GM15510 (cell line): ENCODE data around the gene ZNF611.

ENCODE experiments used
- POLR2A ChIP-seq: IDR thresholded peaks from 3 replicates; pipeline ENCODE4 v1.6.1; 2011; ENCODE audit warnings: borderline replicate concordance; ENCODE audit not compliant: insufficient read length; ENCODE audit errors: extremely low read depth

Gene ZNF611

DNA sequence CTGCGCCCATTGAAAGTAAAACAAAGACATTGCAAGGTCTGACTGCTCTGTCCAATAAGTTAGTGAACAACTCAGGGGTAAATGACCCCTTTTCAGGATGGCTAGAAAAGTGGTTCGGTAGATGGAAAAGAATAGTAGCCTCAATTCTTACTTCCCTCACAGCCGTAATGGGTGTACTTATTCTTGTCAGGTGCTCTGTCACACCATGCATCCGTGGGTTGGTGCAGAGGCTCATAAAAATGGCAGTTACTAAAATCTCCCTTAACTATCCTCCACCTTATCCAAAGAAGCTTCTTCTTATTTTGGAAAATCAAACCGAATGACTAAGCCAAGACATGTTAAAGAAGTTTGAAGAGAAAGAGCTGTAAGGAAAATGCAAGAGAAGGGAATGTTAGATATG lies 65.3 kb downstream of the ZNF611 start:
- TF ChIP-seq POLR2A, result no peak

DNA sequence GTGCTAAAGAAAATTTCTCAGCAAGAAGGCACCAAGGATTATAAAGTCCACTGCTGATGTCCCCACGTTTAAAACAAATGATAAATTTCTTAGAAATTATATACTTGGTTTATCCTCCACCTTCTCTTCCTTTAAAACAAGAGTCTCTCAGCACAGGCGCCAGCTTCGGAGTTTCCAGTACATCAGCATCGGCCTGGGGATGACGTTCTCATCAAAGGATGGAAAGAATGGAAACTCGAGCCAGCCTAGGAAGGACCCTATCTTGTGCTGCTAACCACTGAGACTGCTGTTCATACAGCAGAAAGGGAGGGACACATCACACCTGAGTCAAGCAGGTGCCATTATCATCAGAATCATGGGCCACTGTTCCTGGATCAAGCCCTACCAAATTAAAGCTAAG lies 66.9 kb downstream of the ZNF611 start:
- no peak for TF ChIP-seq POLR2A

DNA sequence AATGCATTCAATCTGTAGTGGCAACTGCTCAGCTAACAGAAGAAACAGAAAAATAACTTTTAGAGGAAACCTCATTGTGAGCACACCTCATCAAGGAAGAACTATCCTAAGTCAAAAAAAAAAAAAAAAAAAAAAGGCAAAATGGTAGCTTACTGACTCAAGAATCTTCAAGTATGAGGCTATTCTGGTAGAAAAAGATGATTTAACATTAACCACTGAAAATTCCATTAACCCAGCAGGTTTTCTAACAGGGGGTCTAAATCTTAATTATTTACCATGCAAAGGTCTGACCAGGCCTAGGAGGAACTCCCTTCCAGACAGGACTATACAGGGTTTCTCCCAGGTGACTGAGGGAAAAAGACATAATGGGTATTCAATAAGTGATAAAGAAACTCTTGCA lies 68.3 kb downstream of the ZNF611 start:
- TF ChIP-seq POLR2A, result no peak

DNA sequence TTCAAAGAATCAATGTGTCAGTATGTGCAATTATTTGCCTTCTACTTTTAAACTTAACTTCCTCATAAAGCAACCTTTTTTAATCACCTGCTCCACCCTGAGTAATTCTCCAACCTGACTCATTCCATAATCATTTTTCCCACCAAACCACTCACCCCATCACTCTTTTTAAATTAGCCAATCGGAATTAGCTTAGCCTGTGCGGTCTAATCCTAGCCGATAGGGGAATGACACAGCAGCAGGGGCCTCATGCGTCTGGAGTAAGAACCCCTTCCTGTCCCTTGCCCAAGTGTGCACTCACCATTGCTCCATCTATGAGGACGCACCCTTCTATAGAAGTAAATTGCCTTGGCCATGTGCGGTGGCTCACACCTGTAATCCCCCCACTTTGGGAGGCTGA lies 69.3 kb downstream of the ZNF611 start:
- no peak for TF ChIP-seq POLR2A

DNA sequence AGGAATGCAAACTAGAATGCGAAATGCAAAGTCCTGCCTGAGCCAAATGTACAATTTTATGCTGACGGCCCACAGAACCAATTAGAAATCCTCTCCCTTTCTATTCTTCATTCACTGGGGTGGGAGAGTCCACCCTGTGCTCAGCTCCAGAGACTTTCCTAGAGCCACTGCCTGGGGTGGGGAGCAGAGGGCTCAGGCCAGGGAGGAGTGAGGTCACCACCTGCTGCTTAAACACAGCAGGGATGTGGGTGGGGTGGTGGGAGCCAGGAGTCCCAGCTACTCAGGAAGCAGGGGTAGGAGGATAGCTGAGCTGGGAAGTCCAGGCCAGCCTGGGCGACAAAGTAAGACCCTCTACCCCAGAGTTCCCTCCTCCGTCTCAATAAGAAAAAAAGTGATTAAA lies 69.8 kb downstream of the ZNF611 start:
- no peak for TF ChIP-seq POLR2A

DNA sequence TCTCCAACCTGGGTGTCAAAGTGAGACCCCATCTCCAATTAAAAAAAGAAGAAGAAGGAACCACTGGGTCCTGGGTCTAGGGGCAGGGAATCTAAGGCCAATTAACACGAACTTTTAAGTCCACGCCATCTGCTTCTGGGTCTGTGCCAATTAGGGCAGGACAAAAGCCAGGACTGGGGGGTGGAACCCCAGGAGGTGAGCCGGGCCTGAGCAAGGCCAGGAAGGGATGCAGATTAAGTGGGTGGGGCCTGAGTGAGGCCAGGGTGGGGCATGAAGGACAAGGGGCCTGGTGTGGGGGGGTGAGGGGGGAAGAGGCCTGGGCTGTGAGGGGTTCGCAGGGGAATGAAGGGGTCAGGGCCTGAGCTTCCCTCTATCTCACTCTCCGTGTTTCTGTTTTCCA lies 70.4 kb downstream of the ZNF611 start:
- TF ChIP-seq POLR2A, result no peak

DNA sequence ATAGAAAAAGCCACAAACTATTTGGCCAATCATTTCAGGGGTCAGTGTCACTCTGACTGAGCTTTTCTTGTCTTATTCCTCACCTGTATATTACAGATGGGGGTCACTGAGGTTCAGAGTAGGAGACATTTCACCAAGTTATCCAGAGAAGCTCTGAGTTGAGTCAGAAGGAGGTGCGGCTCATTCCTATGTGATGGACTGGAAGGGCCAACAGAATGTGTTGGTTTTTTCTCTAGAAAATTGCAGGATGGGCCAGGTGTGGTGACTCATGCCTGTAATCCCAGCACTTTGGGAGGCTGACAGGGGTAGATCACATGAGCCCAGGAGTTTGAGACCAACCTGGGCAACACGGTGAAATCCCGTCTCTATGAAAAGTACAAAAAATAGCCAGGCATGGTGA lies 72.2 kb downstream of the ZNF611 start:
- TF ChIP-seq POLR2A, result no peak

DNA sequence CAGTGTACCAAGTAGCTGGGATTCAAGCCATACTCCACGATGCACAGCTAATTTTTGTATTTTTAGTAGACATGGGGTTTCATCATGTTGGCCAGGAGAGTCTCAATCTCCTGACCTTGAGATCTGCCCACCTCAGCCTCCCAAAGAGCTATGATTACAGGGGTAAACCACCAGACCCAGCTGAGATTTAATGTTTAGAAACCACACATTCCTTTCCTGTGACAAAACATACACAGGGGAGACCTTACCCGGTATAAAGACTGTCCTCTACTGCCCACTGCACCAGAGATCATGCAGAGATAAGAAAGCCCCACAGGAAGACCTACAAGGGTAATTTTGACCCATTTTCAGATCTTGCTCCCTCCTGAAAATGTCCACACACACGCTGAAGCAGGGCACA lies 73.9 kb downstream of the ZNF611 start:
- no peak for TF ChIP-seq POLR2A

DNA sequence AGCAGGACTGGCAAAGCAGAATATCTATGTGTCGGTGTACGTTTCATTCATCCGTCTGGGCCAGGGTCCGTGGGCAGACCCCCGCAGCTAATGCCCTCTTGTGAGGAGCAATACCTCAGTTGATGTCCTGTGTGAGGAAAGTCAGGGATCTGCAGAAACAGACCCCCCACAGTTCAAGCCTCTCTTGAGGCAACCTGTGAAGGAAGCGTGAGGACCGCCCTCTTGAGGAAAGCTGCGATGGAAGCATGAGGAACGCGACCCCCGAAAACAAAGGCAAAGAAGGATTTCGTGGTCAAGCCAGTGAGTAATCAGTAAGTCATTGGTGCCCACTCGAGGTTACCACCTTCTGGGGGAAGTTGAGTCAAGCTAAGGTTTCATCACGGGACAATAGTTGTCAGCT lies 75.8 kb downstream of the ZNF611 start:
- TF ChIP-seq POLR2A, result no peak

DNA sequence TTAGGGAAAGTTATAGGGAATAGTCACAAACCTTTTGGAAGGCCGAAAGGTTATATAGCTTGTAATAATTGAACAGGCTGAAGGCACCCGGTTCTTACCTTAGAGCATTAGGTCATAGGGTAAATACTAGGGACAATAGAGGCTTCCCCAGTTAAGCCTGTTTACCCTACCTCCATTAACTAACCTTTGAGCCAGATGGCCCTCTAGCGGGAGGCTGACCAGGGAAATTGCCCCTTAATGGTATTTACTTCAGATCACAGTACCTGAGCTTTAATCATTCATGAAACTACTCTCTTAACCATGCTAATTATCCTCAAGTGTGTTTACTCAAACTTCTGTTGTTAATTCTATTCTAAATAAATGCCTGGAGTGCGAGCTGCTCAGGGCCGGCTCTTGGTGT lies 76.2 kb downstream of the ZNF611 start:
- TF ChIP-seq POLR2A, result no peak

DNA sequence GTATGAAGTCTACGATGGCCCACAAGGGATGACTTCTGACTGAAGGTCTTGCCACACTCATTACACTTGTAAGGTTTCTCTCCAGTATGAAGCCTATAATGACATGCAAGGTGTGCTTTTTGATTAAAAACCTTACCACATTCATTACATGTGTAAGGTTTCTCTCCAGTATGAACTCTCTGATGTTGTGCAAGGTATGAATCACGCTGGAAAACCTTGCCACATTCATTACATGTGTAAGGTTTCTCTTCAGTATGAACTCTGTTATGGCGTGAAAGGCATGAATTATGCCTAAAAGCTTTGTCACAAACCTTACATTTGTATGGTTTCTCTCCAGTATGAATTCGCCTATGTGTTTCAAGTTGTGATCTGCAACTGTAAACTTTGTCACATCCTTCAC lies 81.7 kb downstream of the ZNF611 start:
- no peak for TF ChIP-seq POLR2A
